Lower leg skin (tissue), 4 donors: ENCODE results near the gene GPX5. TPM values are rescaled to one million over a fixed set of nuclear protein-coding genes. Genes with fewer than 3 reads are reported as not detected.

Experiments used
- DNase-seq, 2 donors: peaks; one replicate each; pipeline ENCODE4 v3.0.0-alpha.2; 2019; ENCODE audit warnings: low spot score in 2 of 2
- H3K4me3 ChIP-seq: fragments of 200-600 bp; sonication (generic); 2 replicates; pipeline ENCODE4 v1.5.1; 2017; ENCODE audit warnings: mild to moderate bottlenecking, low read depth; ENCODE audit not compliant: poor library complexity, severe bottlenecking
- POLR2A ChIP-seq, 2 donors: fragments of 450-650 bp; IDR thresholded peaks; one replicate each; pipeline ENCODE4 v1.6.1; 2016 to 2017; ENCODE audit warnings: antibody characterized with exemption in 2 of 2, mild to moderate bottlenecking in 1 of 2, moderate library complexity in 1 of 2
- WGBS, 2 donors: methylation state at CpG; one replicate each; pipeline ENCODE4 v1.1.5; 2018; 5-methylcytosine and 5-hydroxymethylcytosine counted together
- intact Hi-C: fragments of 100-400 bp; cut with DNase I; formaldehyde crosslinking; loops from one replicate; pipeline ENCODE4 v1.15.0; 2023; ENCODE audit warnings: low total_unique reads
- total RNA-seq, 4 donors: library from RNA; depleted of rRNA; stranded (reverse); fragments of >200 nt; gene quantifications; one replicate each; pipeline ENCODE4 v1.1.0, GENCODE V29; 2016
- TF ChIP-seq, protein P1 (sequence below), 3 donors: fragments of 450-650 bp; IDR thresholded peaks; one replicate each; pipeline ENCODE4 v1.5.1; 2016; ENCODE audit warnings: antibody characterized with exemption in 3 of 3, mild to moderate bottlenecking in 3 of 3, moderate library complexity in 2 of 3

Gene GPX5, protein sequence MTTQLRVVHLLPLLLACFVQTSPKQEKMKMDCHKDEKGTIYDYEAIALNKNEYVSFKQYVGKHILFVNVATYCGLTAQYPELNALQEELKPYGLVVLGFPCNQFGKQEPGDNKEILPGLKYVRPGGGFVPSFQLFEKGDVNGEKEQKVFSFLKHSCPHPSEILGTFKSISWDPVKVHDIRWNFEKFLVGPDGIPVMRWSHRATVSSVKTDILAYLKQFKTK
- total RNA-seq: not detected

DNA sequence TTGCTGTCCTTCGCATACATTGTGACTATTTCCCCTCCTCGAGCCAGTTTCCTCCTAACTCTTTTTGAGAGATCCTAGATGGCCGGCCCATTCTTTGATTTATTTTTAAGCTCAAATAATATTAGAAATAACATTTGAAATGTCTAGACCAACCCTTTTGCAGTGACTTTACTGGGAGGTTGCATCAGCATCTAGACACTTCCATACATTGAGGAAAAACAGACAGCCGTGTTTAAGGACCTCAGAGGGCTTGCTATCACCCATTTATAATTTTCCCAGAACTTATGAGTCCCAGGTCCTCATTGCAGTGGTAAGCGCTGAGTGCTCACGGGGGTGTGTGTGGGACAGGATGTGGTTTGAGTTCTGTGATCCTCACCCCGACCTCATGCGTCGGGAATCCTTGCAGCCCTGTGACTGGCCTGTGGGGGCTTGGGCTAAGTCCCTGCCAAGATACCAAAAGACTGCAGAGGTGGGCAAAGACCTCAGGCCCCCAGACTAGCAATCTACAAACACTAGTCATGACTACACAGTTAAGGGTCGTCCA is at the start of gene GPX5:
Gene GPX5 (plus strand): TSS at position 386 of the 544 bp plus-strand sequence. CDS start 133 bp downstream, at position 519.
- intact Hi-C loops: no loop called here
- no peak for DNase-seq
- WGBS, 2 donors: 57 to 60% methylated on average over 7 to 10 of the region's 10 CpGs
- TF ChIP-seq, protein P1, sequence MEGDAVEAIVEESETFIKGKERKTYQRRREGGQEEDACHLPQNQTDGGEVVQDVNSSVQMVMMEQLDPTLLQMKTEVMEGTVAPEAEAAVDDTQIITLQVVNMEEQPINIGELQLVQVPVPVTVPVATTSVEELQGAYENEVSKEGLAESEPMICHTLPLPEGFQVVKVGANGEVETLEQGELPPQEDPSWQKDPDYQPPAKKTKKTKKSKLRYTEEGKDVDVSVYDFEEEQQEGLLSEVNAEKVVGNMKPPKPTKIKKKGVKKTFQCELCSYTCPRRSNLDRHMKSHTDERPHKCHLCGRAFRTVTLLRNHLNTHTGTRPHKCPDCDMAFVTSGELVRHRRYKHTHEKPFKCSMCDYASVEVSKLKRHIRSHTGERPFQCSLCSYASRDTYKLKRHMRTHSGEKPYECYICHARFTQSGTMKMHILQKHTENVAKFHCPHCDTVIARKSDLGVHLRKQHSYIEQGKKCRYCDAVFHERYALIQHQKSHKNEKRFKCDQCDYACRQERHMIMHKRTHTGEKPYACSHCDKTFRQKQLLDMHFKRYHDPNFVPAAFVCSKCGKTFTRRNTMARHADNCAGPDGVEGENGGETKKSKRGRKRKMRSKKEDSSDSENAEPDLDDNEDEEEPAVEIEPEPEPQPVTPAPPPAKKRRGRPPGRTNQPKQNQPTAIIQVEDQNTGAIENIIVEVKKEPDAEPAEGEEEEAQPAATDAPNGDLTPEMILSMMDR (IDR thresholded peaks at IDR 0.05): no peak
- no peak for TF ChIP-seq POLR2A (IDR thresholded peaks at IDR 0.05)
- H3K4me3 ChIP-seq: no peak within 1 kb of the TSS

DNA sequence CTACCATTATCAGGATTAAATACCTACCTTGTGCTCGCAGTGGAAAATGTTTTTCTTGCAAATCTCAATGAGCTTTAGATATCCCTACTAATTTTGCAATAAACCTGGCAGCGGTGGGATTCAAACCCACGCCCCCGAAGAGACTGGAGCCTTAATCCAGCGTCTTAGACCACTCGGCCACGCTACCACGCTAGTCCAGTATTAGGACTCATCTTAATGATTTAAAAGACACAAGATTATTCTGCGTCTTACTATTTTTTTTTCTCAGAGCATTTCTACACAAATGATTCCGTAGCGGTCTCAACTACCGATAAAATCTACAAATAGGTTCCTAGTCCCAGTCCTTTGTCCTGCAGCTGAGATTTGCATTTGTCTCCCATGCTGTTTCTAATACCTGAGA is 47.2 kb upstream of the GPX5 start:
- DNase-seq: no peak
- TF ChIP-seq POLR2A (IDR thresholded peaks at IDR 0.05): no peak
- TF ChIP-seq, protein P1 (IDR thresholded peaks at IDR 0.05): no peak
- 47 to 77% methylated on average over 12 of the region's 12 CpGs for WGBS, 2 donors
- no peak overlapping the region for H3K4me3 ChIP-seq
- intact Hi-C loops: no loop called here

DNA sequence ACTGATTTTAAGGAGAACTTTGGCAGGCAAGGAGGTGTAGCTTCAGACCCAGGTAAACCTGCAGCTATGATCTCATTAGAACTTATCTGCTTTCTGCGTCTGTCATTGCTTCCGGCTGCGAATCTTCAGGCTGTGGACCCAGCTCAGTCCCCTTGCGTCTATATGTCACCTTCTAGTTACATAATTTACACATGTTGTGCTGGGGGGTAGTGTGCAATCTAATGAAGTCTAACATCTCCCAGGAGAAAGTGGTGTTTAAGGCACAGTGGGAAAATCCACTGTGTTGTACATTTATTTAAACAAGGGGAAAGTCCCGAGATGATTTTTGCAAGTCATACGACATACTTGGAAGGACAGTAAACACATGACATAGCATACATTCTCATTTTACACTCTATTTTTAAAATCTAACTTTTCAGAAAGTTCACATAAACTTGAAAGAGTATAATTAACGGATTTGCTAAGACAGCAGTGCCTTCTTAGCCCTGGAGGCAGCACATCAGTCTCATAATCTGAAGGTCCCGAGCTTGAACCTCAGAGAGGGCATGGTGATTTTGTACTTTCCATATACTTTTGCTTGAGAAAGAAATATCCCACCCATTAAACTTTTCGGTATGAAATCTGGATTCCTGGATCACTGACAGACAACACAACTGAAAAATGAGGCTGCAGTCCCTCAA is 45.3 kb upstream of the GPX5 start:
- 61% methylated on average over 9 of the region's 9 CpGs for WGBS, 2 donors
- TF ChIP-seq POLR2A (IDR thresholded peaks at IDR 0.05): no peak
- TF ChIP-seq, protein P1 (IDR thresholded peaks at IDR 0.05): no peak
- intact Hi-C loops: no loop called here
- DNase-seq: no peak
- no peak overlapping the region for H3K4me3 ChIP-seq

DNA sequence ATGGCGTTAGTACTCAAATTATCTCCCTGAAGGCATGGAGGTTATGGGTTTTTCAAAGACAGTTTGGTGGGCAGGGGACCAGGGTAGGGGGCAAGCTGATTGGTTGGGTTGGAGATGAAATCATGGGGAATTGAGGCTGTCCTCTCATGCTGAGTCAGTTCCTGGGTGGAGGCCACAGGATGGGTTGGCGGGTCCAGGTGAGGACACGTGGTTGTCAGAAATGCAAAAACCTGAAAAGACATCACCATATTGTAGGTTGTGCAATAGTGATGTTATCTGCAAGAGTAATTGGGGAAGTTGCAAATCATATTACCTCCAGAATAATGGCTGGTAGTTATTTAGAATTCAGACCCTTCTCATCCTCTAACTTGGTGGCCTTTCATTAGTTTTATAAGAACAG is 40.2 kb upstream of the GPX5 start:
- no peak for DNase-seq
- H3K4me3 ChIP-seq: no peak overlapping the region
- intact Hi-C loops: no loop called here
- TF ChIP-seq POLR2A (IDR thresholded peaks at IDR 0.05): no peak
- TF ChIP-seq, protein P1 (IDR thresholded peaks at IDR 0.05): no peak
- 76 to 79% methylated on average over 3 of the region's 3 CpGs for WGBS, 2 donors

DNA sequence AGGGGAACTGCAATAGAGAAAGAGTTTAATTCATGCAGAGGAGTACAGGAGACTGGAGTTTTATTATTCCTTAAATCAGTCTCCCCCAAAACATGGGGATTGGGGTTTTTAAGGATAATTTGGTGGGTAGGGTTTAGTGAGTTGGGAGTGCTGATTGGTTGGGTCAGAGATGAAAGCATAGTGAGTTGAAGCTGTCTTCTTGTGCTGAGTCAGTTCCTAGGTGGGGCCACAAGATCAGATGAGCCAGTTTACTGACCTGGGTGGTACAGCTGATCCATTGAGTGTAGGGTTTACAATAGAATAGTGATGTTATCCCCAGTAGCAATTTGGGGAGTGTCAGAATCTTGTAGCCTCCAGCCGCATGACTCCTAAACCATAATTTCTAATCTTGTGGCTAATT is 39.1 kb upstream of the GPX5 start:
- intact Hi-C loops: no loop called here
- no peak for DNase-seq
- 90 to 93% methylated on average over 1 of the region's 1 CpG for WGBS, 2 donors
- TF ChIP-seq, protein P1 (IDR thresholded peaks at IDR 0.05): no peak
- no peak for TF ChIP-seq POLR2A (IDR thresholded peaks at IDR 0.05)
- no peak overlapping the region for H3K4me3 ChIP-seq
